HL-60 (cell line): Measurements from ENCODE around the gene C9orf153.

Source experiments
- POLR2AphosphoS5 ChIP-seq: IDR thresholded peaks from 2 replicates; pipeline ENCODE4 v1.6.1; 2012; ENCODE audit warnings: low read depth
- TF ChIP-seq, protein P1 (sequence below): IDR thresholded peaks from one replicate; pipeline ENCODE4 v1.5.1; 2011; ENCODE audit warnings: low read length, control low read depth, inconsistent platforms; ENCODE audit not compliant: insufficient read depth
- TF ChIP-seq, protein P2 (sequence below): IDR thresholded peaks from 2 replicates; pipeline ENCODE4 v1.6.1; 2012; ENCODE audit warnings: low read depth; ENCODE audit not compliant: insufficient replicate concordance

DNA sequence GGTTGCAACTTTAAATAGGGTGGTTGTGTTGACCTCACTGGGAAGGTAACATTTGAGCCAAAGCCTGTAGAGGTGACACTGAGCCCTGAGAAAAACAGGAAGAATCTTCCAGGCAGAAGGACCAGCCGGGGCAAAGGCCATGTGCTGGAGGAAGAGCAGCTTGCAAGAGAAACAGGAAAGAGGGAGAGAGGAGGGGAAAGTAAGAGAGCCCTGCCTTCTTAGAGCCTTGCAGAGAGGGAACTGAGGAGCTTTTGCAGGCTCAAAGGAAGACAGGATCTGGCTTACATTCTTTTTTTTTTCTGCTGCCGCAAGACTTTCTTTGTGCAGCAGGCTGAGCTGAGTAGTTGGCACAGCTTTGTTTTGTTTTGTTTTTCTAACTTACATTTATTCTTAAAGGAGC is 17.4 kb downstream of the C9orf153 start:
- TF ChIP-seq, protein P1, sequence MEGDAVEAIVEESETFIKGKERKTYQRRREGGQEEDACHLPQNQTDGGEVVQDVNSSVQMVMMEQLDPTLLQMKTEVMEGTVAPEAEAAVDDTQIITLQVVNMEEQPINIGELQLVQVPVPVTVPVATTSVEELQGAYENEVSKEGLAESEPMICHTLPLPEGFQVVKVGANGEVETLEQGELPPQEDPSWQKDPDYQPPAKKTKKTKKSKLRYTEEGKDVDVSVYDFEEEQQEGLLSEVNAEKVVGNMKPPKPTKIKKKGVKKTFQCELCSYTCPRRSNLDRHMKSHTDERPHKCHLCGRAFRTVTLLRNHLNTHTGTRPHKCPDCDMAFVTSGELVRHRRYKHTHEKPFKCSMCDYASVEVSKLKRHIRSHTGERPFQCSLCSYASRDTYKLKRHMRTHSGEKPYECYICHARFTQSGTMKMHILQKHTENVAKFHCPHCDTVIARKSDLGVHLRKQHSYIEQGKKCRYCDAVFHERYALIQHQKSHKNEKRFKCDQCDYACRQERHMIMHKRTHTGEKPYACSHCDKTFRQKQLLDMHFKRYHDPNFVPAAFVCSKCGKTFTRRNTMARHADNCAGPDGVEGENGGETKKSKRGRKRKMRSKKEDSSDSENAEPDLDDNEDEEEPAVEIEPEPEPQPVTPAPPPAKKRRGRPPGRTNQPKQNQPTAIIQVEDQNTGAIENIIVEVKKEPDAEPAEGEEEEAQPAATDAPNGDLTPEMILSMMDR: no peak
- TF ChIP-seq, protein P2, sequence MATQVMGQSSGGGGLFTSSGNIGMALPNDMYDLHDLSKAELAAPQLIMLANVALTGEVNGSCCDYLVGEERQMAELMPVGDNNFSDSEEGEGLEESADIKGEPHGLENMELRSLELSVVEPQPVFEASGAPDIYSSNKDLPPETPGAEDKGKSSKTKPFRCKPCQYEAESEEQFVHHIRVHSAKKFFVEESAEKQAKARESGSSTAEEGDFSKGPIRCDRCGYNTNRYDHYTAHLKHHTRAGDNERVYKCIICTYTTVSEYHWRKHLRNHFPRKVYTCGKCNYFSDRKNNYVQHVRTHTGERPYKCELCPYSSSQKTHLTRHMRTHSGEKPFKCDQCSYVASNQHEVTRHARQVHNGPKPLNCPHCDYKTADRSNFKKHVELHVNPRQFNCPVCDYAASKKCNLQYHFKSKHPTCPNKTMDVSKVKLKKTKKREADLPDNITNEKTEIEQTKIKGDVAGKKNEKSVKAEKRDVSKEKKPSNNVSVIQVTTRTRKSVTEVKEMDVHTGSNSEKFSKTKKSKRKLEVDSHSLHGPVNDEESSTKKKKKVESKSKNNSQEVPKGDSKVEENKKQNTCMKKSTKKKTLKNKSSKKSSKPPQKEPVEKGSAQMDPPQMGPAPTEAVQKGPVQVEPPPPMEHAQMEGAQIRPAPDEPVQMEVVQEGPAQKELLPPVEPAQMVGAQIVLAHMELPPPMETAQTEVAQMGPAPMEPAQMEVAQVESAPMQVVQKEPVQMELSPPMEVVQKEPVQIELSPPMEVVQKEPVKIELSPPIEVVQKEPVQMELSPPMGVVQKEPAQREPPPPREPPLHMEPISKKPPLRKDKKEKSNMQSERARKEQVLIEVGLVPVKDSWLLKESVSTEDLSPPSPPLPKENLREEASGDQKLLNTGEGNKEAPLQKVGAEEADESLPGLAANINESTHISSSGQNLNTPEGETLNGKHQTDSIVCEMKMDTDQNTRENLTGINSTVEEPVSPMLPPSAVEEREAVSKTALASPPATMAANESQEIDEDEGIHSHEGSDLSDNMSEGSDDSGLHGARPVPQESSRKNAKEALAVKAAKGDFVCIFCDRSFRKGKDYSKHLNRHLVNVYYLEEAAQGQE: no peak
- no peak for TF ChIP-seq POLR2AphosphoS5
